Glutamatergic neuron (in vitro differentiated cells): ENCODE results near the gene ITPK1. TPM values are rescaled to one million over a fixed set of nuclear protein-coding genes. Genes with fewer than 3 reads are reported as not detected.
"Not testable (repeated sequence)": the region's sequence is repeated elsewhere in the genome, so short reads cannot be mapped to it uniquely, and the experiment has no call there.

Experiments
- DNase-seq: peaks from one replicate; pipeline ENCODE4 v3.0.0; 2022
- H3K27ac Mint-ChIP-seq: one replicate; pipeline ENCODE4 v1.8.0; 2020; ENCODE audit warnings: mild to moderate bottlenecking, mixed read lengths, inconsistent platforms; ENCODE audit not compliant: unreplicated experiment
- H3K27me3 Mint-ChIP-seq: one replicate; pipeline ENCODE4 v1.8.0; 2020; ENCODE audit warnings: mild to moderate bottlenecking, moderate library complexity, mixed read lengths, inconsistent platforms; ENCODE audit not compliant: unreplicated experiment
- H3K36me3 Mint-ChIP-seq: one replicate; pipeline ENCODE4 v1.8.0; 2020; ENCODE audit warnings: mild to moderate bottlenecking, mixed read lengths, inconsistent platforms; ENCODE audit not compliant: unreplicated experiment
- H3K4me1 Mint-ChIP-seq: one replicate; pipeline ENCODE4 v1.8.0; 2020; ENCODE audit warnings: mild to moderate bottlenecking, low read depth, mixed read lengths, inconsistent platforms; ENCODE audit not compliant: unreplicated experiment
- H3K4me3 Mint-ChIP-seq: one replicate; pipeline ENCODE4 v1.8.0; 2020; ENCODE audit warnings: mild to moderate bottlenecking, mixed read lengths, inconsistent platforms; ENCODE audit not compliant: unreplicated experiment
- H3K9me3 Mint-ChIP-seq: one replicate; pipeline ENCODE4 v1.8.0; 2020; ENCODE audit warnings: mild to moderate bottlenecking, moderate library complexity, mixed read lengths, inconsistent platforms; ENCODE audit not compliant: unreplicated experiment
- total RNA-seq: library from RNA; stranded (reverse); fragmentation: NEBNext Ultra II Directional; extraction: Animal tissue kit (Norgen Biotek cat#: 25700); gene quantifications from one replicate; pipeline ENCODE4 v1.2.1, GENCODE V29; 2021; ENCODE audit not compliant: unreplicated experiment
- TF ChIP-seq, protein P1 (sequence below): fragments of 200-600 bp; sonication (generic); IDR thresholded peaks from one replicate; pipeline ENCODE4 v1.5.0; 2021; ENCODE audit not compliant: partially characterized antibody, unreplicated experiment

Gene ITPK1
- total RNA-seq, 1 donor from 2014 or later = 132 TPM

DNA sequence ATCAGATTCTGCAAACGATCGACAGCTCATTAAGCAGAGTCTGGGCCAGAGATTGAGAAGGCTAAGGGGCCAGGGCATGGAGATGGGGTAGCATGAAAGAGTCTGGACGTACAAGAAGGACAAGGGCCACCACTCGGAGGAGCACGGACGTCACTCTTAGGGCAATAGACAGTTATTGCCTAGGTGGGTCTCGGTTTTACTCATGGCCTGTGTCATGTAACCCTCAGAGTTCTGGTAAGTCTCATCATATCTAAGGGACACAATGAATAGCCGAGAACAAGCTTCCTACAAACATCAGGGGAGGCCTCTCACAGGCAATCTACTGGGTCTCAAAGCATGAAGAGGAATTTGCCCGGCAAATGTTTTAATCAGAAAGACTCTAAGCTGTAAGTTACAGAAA, 30.4 kb upstream of the ITPK1 start:
- Mint-ChIP-seq H3K36me3 (no peaks in the 10 kb centered on the region), H3K4me3 (no peak overlapping the region), H3K4me1 (peaks cover 5% of the 10 kb centered on the region), H3K9me3 (no peaks in the 10 kb centered on the region), H3K27me3 (peaks cover 4% of the 10 kb centered on the region), H3K27ac (no peak overlapping the region)
- no peak for DNase-seq
- TF ChIP-seq, protein P1, sequence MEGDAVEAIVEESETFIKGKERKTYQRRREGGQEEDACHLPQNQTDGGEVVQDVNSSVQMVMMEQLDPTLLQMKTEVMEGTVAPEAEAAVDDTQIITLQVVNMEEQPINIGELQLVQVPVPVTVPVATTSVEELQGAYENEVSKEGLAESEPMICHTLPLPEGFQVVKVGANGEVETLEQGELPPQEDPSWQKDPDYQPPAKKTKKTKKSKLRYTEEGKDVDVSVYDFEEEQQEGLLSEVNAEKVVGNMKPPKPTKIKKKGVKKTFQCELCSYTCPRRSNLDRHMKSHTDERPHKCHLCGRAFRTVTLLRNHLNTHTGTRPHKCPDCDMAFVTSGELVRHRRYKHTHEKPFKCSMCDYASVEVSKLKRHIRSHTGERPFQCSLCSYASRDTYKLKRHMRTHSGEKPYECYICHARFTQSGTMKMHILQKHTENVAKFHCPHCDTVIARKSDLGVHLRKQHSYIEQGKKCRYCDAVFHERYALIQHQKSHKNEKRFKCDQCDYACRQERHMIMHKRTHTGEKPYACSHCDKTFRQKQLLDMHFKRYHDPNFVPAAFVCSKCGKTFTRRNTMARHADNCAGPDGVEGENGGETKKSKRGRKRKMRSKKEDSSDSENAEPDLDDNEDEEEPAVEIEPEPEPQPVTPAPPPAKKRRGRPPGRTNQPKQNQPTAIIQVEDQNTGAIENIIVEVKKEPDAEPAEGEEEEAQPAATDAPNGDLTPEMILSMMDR = no peak

DNA sequence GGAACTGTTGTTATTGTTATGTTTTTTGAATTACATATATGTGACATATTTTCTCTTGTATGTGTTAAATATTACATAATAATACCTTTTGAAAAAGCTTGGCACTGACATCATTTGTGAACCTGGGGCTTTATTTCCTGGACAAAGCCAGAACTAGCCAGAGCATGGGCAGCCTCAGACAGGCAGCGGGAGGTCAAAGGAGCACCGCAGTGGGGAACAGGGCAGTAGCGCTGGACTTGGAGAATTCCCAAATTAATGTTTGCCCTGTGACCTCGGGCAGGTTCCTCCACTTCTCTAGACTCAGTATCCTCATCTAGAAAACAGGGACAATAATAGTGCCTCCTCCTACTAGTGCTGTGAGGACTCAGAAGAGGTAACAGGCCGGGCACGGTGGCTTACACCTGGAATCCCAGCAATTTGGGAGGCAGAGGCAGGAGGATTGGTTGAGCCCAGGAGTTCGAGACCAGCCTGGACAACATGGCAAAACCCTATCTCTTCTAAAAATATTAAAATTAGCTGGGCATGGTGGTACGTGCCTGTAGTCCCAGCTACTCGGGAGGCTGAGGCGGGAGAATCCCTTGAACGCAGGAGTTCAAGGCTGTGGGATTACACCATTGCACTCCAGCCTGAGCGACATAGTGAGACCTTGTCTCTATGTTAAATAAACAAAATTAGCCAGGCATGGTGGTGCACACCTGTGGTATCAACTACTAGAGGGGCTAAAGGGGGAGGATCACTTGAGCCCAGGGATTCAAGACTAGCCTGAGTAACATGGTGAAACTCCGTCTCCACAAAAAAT, 27.3 kb upstream of the ITPK1 start:
- DNase-seq = no peak
- no peak overlapping the region for H3K27ac Mint-ChIP-seq

DNA sequence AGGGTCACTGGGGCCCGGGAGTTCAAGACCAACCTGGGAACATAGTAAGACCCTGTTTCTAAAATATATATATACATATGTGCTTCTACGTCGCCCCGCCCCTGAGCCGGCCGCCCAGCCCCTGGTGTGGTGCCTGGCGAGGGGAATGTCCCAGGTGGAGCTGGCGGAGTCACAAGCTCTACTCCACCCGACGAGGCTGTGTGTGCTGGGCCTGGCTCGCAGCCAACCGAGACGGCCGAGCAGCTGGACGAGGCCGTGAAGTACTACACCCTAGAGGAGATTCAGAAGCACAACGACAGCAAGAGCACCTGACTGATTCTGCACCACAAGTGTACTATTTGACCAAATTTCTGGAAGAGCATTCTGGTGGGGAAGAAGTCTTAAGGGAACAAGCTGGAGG, 22.1 kb upstream of the ITPK1 start:
- Mint-ChIP-seq H3K4me1 (peaks cover 8% of the 10 kb centered on the region), H3K4me3 (no peak overlapping the region), H3K9me3 (no peaks in the 10 kb centered on the region), H3K36me3 (no peaks in the 10 kb centered on the region), H3K27me3 (no peaks in the 10 kb centered on the region), H3K27ac (no peak overlapping the region)
- TF ChIP-seq, protein P1 = no peak
- DNase-seq = peak; percentile 38

More for the DNA sequence above, 27.3 kb upstream of the ITPK1 start:
- peaks cover 4% of the 10 kb centered on the region for H3K27me3 Mint-ChIP-seq
- H3K4me3 Mint-ChIP-seq = no peak overlapping the region
- TF ChIP-seq, protein P1 = no peak
- H3K9me3 Mint-ChIP-seq = no peaks in the 10 kb centered on the region
- H3K36me3 Mint-ChIP-seq = no peaks in the 10 kb centered on the region
- H3K4me1 Mint-ChIP-seq = peaks cover 9% of the 10 kb centered on the region

DNA sequence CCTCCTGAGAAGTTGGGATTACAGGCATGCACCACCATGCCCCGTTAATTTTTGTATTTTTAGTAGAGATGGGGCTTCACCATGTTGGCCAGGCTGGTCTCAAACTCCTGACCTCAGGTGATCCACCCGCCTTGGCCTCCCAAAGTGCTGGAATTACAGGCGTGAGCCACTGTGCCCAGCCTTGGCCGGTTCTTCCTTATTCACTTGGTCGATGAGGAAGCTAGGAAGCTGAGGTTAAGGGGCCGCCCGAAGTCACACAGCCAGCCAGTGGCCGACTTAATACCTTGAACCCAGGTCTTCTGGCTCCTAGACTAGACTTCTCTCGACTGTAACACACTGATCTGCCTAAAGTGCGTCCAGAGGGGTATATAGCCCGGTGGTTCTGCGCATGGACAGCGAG, 20.8 kb upstream of the ITPK1 start:
- not testable (repeated sequence) for DNase-seq, H3K4me1 Mint-ChIP-seq, H3K27ac Mint-ChIP-seq, H3K27me3 Mint-ChIP-seq, H3K36me3 Mint-ChIP-seq, H3K4me3 Mint-ChIP-seq, H3K9me3 Mint-ChIP-seq

DNA sequence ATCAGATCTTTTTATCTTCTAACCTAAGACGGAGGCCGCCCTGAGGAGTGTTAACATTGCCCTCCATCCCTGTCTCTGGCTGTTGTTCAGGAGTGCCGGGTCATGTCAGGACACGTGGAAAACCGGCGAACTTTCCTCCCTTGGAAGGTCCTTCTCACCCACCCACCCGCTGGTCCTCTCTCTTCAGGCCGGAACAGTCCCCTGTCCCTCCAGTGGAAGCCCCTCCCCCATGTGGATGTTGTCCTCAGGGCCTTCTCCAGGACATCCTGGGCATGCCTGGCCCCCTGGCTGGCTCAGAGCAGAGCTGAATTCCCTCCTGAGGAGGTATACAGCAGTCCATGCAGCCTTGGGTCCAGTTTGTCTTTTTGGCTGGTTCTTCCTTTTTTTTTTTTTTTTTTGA, 20.3 kb upstream of the ITPK1 start:
- no peaks in the 10 kb centered on the region for H3K27me3 Mint-ChIP-seq
- H3K4me3 Mint-ChIP-seq = no peak overlapping the region
- no peak for DNase-seq
- H3K9me3 Mint-ChIP-seq = no peaks in the 10 kb centered on the region
- H3K36me3 Mint-ChIP-seq = no peaks in the 10 kb centered on the region
- peaks cover 4% of the 10 kb centered on the region for H3K4me1 Mint-ChIP-seq
- TF ChIP-seq, protein P1 = no peak
- no peak overlapping the region for H3K27ac Mint-ChIP-seq
